Measurements from ENCODE around the gene NEK1.

GRCh38 chr4:169603312-169603711, 9.1 kb downstream of the NEK1 start:
- TF ChIP-seq POLR2A (IDR thresholded peaks at IDR 0.05; ENCODE audit: low read depth, low read length) (no peak), POLR2AphosphoS5 (IDR thresholded peaks at IDR 0.05; ENCODE audit: low read depth, low read length) (no peak)
